ENCODE data around the gene TMTC4. TPM values are rescaled to one million over a fixed set of nuclear protein-coding genes. Genes with fewer than 3 reads are reported as not detected.

The TMTC4 gene
- total RNA-seq, 4 donors from 2014 or later: 8.8 to 13.2 (median 11.1) TPM

- TF ChIP-seq POLR2A (IDR thresholded peaks at IDR 0.05) (no peak), CTCF (IDR thresholded peaks at IDR 0.05) (no peak)
- no peak overlapping the region for H3K4me3 ChIP-seq (ENCODE audit: low read depth, poor library complexity, severe bottlenecking)
- 63 to 64% methylated on average over 7 of the region's 7 CpGs for WGBS, 2 donors
- intact Hi-C loops (cut with DNase I; ENCODE audit: low total_unique reads): no loop called here
- DNase-seq (ENCODE audit: low spot score in 2 of 2): no peak
Observed at GRCh38 chr13:100561599-100562204, 112.9 kb downstream of the TMTC4 start.

- no peak for TF ChIP-seq CTCF (IDR thresholded peaks at IDR 0.05)
- no peak for TF ChIP-seq POLR2A (IDR thresholded peaks at IDR 0.05)
- intact Hi-C loops (cut with DNase I; ENCODE audit: low total_unique reads): no loop called here
- no peak for DNase-seq (ENCODE audit: low spot score in 2 of 2)
- WGBS, 2 donors: 72 to 76% methylated on average over 2 of the region's 2 CpGs
- no peak overlapping the region for H3K4me3 ChIP-seq (ENCODE audit: low read depth, poor library complexity, severe bottlenecking)
Observed at GRCh38 chr13:100561158-100561499, 113.5 kb downstream of the TMTC4 start.

- TF ChIP-seq POLR2A (IDR thresholded peaks at IDR 0.05): no peak
- TF ChIP-seq CTCF (IDR thresholded peaks at IDR 0.05): no peak
- no peak for DNase-seq (ENCODE audit: low spot score in 2 of 2)
- 84 to 89% methylated on average over 15 of the region's 15 CpGs for WGBS, 2 donors
- H3K4me3 ChIP-seq (ENCODE audit: low read depth, poor library complexity, severe bottlenecking): no peak overlapping the region
- intact Hi-C loops (cut with DNase I; ENCODE audit: low total_unique reads): no loop called here
Observed at GRCh38 chr13:100560498-100561157, 114.0 kb downstream of the TMTC4 start.

GRCh38 chr13:100559886-100560285 is 114.7 kb downstream of the TMTC4 start:
- intact Hi-C loops (cut with DNase I; ENCODE audit: low total_unique reads): no loop called here
- no peak overlapping the region for H3K4me3 ChIP-seq (ENCODE audit: low read depth, poor library complexity, severe bottlenecking)
- TF ChIP-seq CTCF (IDR thresholded peaks at IDR 0.05) (no peak), POLR2A (IDR thresholded peaks at IDR 0.05) (no peak)
- no peak for DNase-seq (ENCODE audit: low spot score in 2 of 2)
- WGBS, 2 donors: 90 to 92% methylated on average over 8 of the region's 8 CpGs

Other genes with a start within 250 kb of the TMTC4 start
- gene GGACT, start 86.0 kb downstream of the TMTC4 start, total RNA-seq: 1 to 10 TPM; 1.5 to 3.6 (median 2.6) TPM